ENCODE data around the gene YIPF7. TPM values are rescaled to one million over a fixed set of nuclear protein-coding genes. Genes with fewer than 3 reads are reported as not detected.

YIPF7 gene
- total RNA-seq, 4 donors from 2014 or later: not detected

DNA sequence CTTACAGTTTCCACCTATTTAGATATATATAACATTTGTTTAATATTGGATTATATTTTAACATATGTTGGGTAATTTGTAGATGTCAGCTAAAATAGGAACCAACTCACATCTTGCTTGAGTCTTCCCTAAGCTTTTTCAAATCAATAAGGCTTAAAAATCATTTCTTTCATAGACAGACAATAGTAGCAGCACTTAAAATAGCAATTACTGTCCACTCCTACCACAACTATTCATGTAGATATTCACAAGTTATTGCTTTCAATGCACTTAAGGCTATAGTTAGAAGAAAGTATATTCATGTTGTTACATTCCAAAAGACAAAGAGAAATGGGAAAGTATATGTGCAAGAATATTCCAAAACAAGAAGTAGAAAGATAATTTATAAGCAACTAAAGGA lies 71.2 kb downstream of the YIPF7 start:
- no peaks in the 10 kb centered on the region for H3K36me3 ChIP-seq
- peaks cover 0 to 20% (median 0%) of the 10 kb centered on the region in 3 donors for H3K9me3 ChIP-seq
- no peak overlapping the region for H3K4me3 ChIP-seq
- H3K4me1 ChIP-seq: no peaks in the 10 kb centered on the region
- no peak overlapping the region for H3K27ac ChIP-seq
- no peaks in the 10 kb centered on the region for H3K27me3 ChIP-seq
- ATAC-seq: no peak
- TF ChIP-seq, protein P1, sequence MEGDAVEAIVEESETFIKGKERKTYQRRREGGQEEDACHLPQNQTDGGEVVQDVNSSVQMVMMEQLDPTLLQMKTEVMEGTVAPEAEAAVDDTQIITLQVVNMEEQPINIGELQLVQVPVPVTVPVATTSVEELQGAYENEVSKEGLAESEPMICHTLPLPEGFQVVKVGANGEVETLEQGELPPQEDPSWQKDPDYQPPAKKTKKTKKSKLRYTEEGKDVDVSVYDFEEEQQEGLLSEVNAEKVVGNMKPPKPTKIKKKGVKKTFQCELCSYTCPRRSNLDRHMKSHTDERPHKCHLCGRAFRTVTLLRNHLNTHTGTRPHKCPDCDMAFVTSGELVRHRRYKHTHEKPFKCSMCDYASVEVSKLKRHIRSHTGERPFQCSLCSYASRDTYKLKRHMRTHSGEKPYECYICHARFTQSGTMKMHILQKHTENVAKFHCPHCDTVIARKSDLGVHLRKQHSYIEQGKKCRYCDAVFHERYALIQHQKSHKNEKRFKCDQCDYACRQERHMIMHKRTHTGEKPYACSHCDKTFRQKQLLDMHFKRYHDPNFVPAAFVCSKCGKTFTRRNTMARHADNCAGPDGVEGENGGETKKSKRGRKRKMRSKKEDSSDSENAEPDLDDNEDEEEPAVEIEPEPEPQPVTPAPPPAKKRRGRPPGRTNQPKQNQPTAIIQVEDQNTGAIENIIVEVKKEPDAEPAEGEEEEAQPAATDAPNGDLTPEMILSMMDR (IDR thresholded peaks at IDR 0.05): no peak
- TF ChIP-seq POLR2AphosphoS5 (IDR thresholded peaks at IDR 0.05) (no peak), EP300 (IDR thresholded peaks at IDR 0.05) (no peak), POLR2A (IDR thresholded peaks at IDR 0.05) (no peak)

DNA sequence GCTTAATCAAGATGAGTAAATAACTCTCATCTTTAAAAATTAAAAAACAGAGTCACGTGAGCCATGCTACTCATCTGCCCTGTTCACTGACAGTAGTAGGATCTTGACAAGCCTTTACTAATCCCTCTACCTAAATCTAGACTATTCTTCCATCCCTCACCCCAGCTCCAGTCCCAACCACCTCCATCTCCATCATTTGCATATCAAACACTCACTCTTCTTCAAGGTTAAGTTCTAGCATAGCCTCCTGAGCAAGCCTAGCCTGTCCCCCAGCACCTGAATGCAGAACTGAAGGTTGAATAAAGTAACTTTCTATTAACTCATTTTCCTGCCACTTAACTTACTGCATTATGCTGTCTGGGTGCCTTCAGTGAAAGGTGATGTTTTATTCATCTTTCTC lies 72.5 kb downstream of the YIPF7 start:
- Histone ChIP-seq H3K4me1 (no peaks in the 10 kb centered on the region), H3K4me3 (no peak overlapping the region), H3K27ac (no peak overlapping the region), H3K9me3 (peaks cover 0 to 12% (median 0%) of the 10 kb centered on the region in 3 donors), H3K36me3 (no peaks in the 10 kb centered on the region), H3K27me3 (no peaks in the 10 kb centered on the region)
- no peak for ATAC-seq
- 50 to 82% methylated on average over 1 of the region's 1 CpG for WGBS, 2 donors (ENCODE audit: low coverage in 1 of 2)
- TF ChIP-seq EP300 (IDR thresholded peaks at IDR 0.05): no peak
- TF ChIP-seq, protein P1 (IDR thresholded peaks at IDR 0.05): no peak

Other genes starting within 250 kb of the YIPF7 start
- gene KCTD8, start 202.8 kb downstream of the YIPF7 start, total RNA-seq: 1 to 10 TPM in 3 of 4 donors, under 1 TPM in 1; 0.89 to 4.4 (median 2.4) TPM
- 10 to 100 TPM; 14.5 to 19.6 (median 14.6) TPM for gene GUF1, start 26.8 kb upstream of the YIPF7 start, total RNA-seq
- 10 to 100 TPM; 19.3 to 45.5 (median 31.7) TPM for gene GNPDA2, start 74.9 kb upstream of the YIPF7 start, total RNA-seq